Measurements from ENCODE around the gene CHD9. TPM values are rescaled to one million over a fixed set of nuclear protein-coding genes. Genes with fewer than 3 reads are reported as not detected.
A peak's percentile ranks its signal among the peaks of the same experiment; 100 is the strongest.
"Not testable (repeated sequence)": the region's sequence is repeated elsewhere in the genome, so short reads cannot be mapped to it uniquely, and the experiment has no call there.

Gene CHD9
- total RNA-seq, 2 donors from 2014 or later: 38.1 to 58.7 TPM

GRCh38 chr16:53048139-53048915 lies 6.5 kb upstream of the CHD9 start:
- Histone ChIP-seq H3K9me3 (no peaks in the 10 kb centered on the region), H3K27me3 (no peaks in the 10 kb centered on the region), H3K4me1 (peaks cover 23% of the 10 kb centered on the region), H3K36me3 (replicated peaks in 1 of 2; ENCODE audit: insufficient read depth in 1 of 2, low read depth in 2 of 2) (no peaks in the 10 kb centered on the region), H3K27ac (no peak overlapping the region), H3K4me3 (no peak overlapping the region)
- WGBS, 2 donors: 60 to 70% methylated on average over 4 of the region's 4 CpGs
- intact Hi-C loops (cut with DNase I): no loop called here
- no peak for ATAC-seq
- TF ChIP-seq CTCF (IDR thresholded peaks at IDR 0.05): no peak
- TF ChIP-seq POLR2A (IDR thresholded peaks at IDR 0.05): no peak
- no peak for DNase-seq

- H3K36me3 ChIP-seq (replicated peaks in 1 of 2; ENCODE audit: insufficient read depth in 1 of 2, low read depth in 2 of 2); ATAC-seq; intact Hi-C loops (cut with DNase I); H3K9me3 ChIP-seq; H3K4me3 ChIP-seq; H3K27ac ChIP-seq; H3K27me3 ChIP-seq; DNase-seq: not testable (repeated sequence)
- peaks cover 30% of the 10 kb centered on the region for H3K4me1 ChIP-seq
- 93 to 100% methylated on average over 4 of the region's 4 CpGs for WGBS, 2 donors
These were observed 3.5 kb upstream of the CHD9 start for GRCh38 chr16:53051255-53051654.

- 14 to 25% methylated on average over 2 of the region's 2 CpGs for WGBS, 2 donors
- Histone ChIP-seq H3K4me1 (peaks cover 34% of the 10 kb centered on the region), H3K36me3 (replicated peaks in 1 of 2; ENCODE audit: insufficient read depth in 1 of 2, low read depth in 2 of 2) (no peaks in the 10 kb centered on the region), H3K4me3 (no peak within 1 kb of the TSS), H3K9me3 (no peaks in the 10 kb centered on the region), H3K27ac (no peak within 1 kb of the TSS), H3K27me3 (no peaks in the 10 kb centered on the region)
- peak in 2 of 4 donors; percentile 27 to 42 for DNase-seq
- TF ChIP-seq POLR2A (IDR thresholded peaks at IDR 0.05): no peak
- TF ChIP-seq CTCF (IDR thresholded peaks at IDR 0.05): no peak
- intact Hi-C loops (cut with DNase I): no loop called here
- ATAC-seq: peak; percentile 16
These were observed 2.0 kb upstream of the CHD9 start, which contains the start of gene CHD9NB for GRCh38 chr16:53052519-53053501. Gene CHD9NB, minus strand, starts transcription at chr16:53052897. Its CDS starts 8,739 bp downstream, at chr16:53044158.

- Histone ChIP-seq H3K4me1 (peaks cover 34% of the 10 kb centered on the region), H3K27ac (peak overlapping the region; percentile 71 to 90 (median 79)), H3K9me3 (no peaks in the 10 kb centered on the region), H3K36me3 (replicated peaks in 1 of 2; ENCODE audit: insufficient read depth in 1 of 2, low read depth in 2 of 2) (no peaks in the 10 kb centered on the region), H3K4me3 (no peak overlapping the region), H3K27me3 (no peaks in the 10 kb centered on the region)
- intact Hi-C loops (cut with DNase I): no loop called here
- TF ChIP-seq POLR2A (IDR thresholded peaks at IDR 0.05): no peak
- 47 to 55% methylated on average over 11 to 13 of the region's 13 CpGs for WGBS, 2 donors
- DNase-seq (peak; percentile 37 to 59 (median 48)), ATAC-seq (peak; percentile 15)
These were observed 673 bp upstream of the CHD9 start for GRCh38 chr16:53053967-53054669.

- Histone ChIP-seq H3K4me1 (peaks cover 34% of the 10 kb centered on the region), H3K4me3 (peak overlapping the region in 1 of 2 donors; percentile 89), H3K36me3 (replicated peaks in 1 of 2; ENCODE audit: insufficient read depth in 1 of 2, low read depth in 2 of 2) (no peaks in the 10 kb centered on the region), H3K27me3 (no peaks in the 10 kb centered on the region), H3K27ac (peak overlapping the region; percentile 71 to 90 (median 79)), H3K9me3 (no peaks in the 10 kb centered on the region)
- WGBS, 2 donors: 45 to 53% methylated on average over 10 of the region's 10 CpGs
- ATAC-seq (no peak), DNase-seq (peak in 1 of 4 donors; percentile 31)
- no peak for TF ChIP-seq POLR2A (IDR thresholded peaks at IDR 0.05)
- no peak for TF ChIP-seq CTCF (IDR thresholded peaks at IDR 0.05)
- intact Hi-C loops (cut with DNase I): no loop called here
These were observed 975 bp downstream of the CHD9 start for GRCh38 chr16:53055541-53056391.
